ENCODE measurements around the gene PACRG.

DNA sequence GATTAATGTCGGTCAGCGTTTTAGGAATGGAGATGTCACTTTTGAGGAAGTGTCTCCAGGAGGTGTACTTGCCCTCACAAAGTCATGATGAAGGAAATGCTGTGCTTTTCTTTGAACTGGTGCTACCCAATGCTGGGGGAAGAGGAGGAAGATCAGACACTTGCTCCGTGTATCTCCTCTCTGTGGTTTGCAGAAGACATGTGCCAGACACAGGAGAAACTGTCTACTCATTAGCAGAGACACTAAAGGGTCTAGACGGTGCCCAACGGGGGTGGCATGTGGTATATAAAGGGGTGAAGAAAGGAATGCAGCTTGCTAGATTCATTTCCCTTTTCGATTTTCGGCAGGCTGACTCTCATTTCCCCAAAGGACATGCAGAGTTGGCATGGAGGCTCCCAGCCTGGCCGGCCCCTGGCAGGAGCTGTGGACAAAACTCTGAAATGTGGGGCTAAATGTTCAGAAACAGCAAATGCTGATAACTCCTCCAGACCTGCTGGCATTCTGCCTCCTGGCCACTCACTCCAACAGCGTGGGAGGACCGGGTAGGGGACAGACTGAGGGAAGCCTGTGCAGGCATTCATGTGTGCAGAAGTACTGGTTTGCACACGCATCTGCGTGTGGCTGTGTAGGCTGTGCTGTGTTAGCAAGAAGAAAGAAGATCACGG is 627.1 kb downstream of the PACRG start:
- TF ChIP-seq ZBTB33 (IDR thresholded peaks at IDR 0.05; ENCODE audit: borderline replicate concordance, low read depth) = no peak
- TF ChIP-seq, protein P1, sequence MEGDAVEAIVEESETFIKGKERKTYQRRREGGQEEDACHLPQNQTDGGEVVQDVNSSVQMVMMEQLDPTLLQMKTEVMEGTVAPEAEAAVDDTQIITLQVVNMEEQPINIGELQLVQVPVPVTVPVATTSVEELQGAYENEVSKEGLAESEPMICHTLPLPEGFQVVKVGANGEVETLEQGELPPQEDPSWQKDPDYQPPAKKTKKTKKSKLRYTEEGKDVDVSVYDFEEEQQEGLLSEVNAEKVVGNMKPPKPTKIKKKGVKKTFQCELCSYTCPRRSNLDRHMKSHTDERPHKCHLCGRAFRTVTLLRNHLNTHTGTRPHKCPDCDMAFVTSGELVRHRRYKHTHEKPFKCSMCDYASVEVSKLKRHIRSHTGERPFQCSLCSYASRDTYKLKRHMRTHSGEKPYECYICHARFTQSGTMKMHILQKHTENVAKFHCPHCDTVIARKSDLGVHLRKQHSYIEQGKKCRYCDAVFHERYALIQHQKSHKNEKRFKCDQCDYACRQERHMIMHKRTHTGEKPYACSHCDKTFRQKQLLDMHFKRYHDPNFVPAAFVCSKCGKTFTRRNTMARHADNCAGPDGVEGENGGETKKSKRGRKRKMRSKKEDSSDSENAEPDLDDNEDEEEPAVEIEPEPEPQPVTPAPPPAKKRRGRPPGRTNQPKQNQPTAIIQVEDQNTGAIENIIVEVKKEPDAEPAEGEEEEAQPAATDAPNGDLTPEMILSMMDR (IDR thresholded peaks at IDR 0.05) = no peak
- no peak for TF ChIP-seq FOXJ3 (CRISPR knock-in tag; IDR thresholded peaks at IDR 0.05)
- TF ChIP-seq, protein P2, sequence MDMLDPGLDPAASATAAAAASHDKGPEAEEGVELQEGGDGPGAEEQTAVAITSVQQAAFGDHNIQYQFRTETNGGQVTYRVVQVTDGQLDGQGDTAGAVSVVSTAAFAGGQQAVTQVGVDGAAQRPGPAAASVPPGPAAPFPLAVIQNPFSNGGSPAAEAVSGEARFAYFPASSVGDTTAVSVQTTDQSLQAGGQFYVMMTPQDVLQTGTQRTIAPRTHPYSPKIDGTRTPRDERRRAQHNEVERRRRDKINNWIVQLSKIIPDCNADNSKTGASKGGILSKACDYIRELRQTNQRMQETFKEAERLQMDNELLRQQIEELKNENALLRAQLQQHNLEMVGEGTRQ (IDR thresholded peaks at IDR 0.05; ENCODE audit: borderline replicate concordance, low read depth, low read length) = no peak
- no peak for TF ChIP-seq GABPA (IDR thresholded peaks at IDR 0.05; ENCODE audit: low read depth)
- no peak for TF ChIP-seq FOXM1 (IDR thresholded peaks at IDR 0.05; ENCODE audit: low read depth)
- TF ChIP-seq MAX (IDR thresholded peaks at IDR 0.05; ENCODE audit: low read depth) = no peak
- no peak for TF ChIP-seq RXRA (IDR thresholded peaks at IDR 0.05; ENCODE audit: borderline replicate concordance, low read depth)
- no peak for TF ChIP-seq POLR2AphosphoS5 (IDR thresholded peaks at IDR 0.05; ENCODE audit: low read depth, low read length)
- TF ChIP-seq, protein P3, sequence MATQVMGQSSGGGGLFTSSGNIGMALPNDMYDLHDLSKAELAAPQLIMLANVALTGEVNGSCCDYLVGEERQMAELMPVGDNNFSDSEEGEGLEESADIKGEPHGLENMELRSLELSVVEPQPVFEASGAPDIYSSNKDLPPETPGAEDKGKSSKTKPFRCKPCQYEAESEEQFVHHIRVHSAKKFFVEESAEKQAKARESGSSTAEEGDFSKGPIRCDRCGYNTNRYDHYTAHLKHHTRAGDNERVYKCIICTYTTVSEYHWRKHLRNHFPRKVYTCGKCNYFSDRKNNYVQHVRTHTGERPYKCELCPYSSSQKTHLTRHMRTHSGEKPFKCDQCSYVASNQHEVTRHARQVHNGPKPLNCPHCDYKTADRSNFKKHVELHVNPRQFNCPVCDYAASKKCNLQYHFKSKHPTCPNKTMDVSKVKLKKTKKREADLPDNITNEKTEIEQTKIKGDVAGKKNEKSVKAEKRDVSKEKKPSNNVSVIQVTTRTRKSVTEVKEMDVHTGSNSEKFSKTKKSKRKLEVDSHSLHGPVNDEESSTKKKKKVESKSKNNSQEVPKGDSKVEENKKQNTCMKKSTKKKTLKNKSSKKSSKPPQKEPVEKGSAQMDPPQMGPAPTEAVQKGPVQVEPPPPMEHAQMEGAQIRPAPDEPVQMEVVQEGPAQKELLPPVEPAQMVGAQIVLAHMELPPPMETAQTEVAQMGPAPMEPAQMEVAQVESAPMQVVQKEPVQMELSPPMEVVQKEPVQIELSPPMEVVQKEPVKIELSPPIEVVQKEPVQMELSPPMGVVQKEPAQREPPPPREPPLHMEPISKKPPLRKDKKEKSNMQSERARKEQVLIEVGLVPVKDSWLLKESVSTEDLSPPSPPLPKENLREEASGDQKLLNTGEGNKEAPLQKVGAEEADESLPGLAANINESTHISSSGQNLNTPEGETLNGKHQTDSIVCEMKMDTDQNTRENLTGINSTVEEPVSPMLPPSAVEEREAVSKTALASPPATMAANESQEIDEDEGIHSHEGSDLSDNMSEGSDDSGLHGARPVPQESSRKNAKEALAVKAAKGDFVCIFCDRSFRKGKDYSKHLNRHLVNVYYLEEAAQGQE (IDR thresholded peaks at IDR 0.05; ENCODE audit: low read depth, low read length) = no peak
- no peak for TF ChIP-seq EP300 (IDR thresholded peaks at IDR 0.05; ENCODE audit: borderline replicate concordance in 1 of 2, low read depth in 1 of 2, low read length in 1 of 2)
- TF ChIP-seq MXI1 (IDR thresholded peaks at IDR 0.05; ENCODE audit: low read depth, low read length) = no peak
- no peak for TF ChIP-seq SIN3A (IDR thresholded peaks at IDR 0.05; ENCODE audit: borderline replicate concordance, low read depth, low read length)
